Ovary (tissue), 9 donors: ENCODE results near the gene PBLD. TPM values are rescaled to one million over a fixed set of nuclear protein-coding genes. Genes with fewer than 3 reads are reported as not detected.
"Not testable (repeated sequence)": the region's sequence is repeated elsewhere in the genome, so short reads cannot be mapped to it uniquely, and the experiment has no call there.

Experiments
- DNase-seq, 5 donors: peaks; one replicate each; pipeline ENCODE4 v3.0.0-alpha.2; 2019 to 2020
- H3K27ac ChIP-seq, 2 donors: fragments of 200-600 bp; one replicate each; pipeline versions ENCODE4 v1.5.1 to v1.8.0; 2019 to 2022
- H3K27me3 ChIP-seq: fragments of 200-600 bp; one replicate; pipeline ENCODE4 v1.8.0; 2022
- H3K36me3 ChIP-seq: fragments of 200-600 bp; sonication (generic); one replicate; pipeline ENCODE4 v1.5.1; 2019
- H3K4me1 ChIP-seq: one replicate; pipeline ENCODE4 v1.8.1; 2013; ENCODE audit warnings: mild to moderate bottlenecking, moderate library complexity; ENCODE audit not compliant: insufficient read depth
- H3K4me3 ChIP-seq: fragments of 200-600 bp; sonication (generic); one replicate; pipeline ENCODE4 v1.5.1; 2017
- H3K9me3 ChIP-seq, 2 donors: fragments of 200-600 bp in 1 of 2; sonication (generic) in 1 of 2; one replicate each; pipeline versions ENCODE4 v1.5.1 to v1.8.1; 2013 to 2019; ENCODE audit warnings: mild to moderate bottlenecking in 1 of 2, moderate library complexity in 1 of 2
- EP300 ChIP-seq: sonication (generic); formaldehyde crosslinking; IDR thresholded peaks from one replicate; pipeline ENCODE4 v1.6.1; 2017; ENCODE audit warnings: antibody characterized with exemption
- POLR2A ChIP-seq: fragments of 450-650 bp; IDR thresholded peaks from one replicate; pipeline ENCODE4 v1.6.1; 2017; ENCODE audit warnings: antibody characterized with exemption, mild to moderate bottlenecking, moderate library complexity
- WGBS, 3 donors: extraction: QIAGEN DNeasy Blood & Tissue Kit in 1 of 3; methylation state at CpG; one replicate each; pipeline versions ENCODE4 v1.1.5 to v1.1.7; 2013 to 2017; 5-methylcytosine and 5-hydroxymethylcytosine counted together
- intact Hi-C, 4 donors: fragments of 100-400 bp; cut with DNase I; formaldehyde crosslinking; loops; one replicate each; pipeline versions ENCODE4 v1.11.0 to v1.15.1; 2022 to 2023
- polyA plus RNA-seq, 2 donors: library from polyadenylated mRNA; stranded (reverse); fragments of 200-250 nt in 1 of 2; fragments of 350-450 nt in 1 of 2; fragmentation: Illumina TruSeq in 1 of 2; extraction: RNeasy Lipid Tissue Mini Kit (QIAGEN cat#74804) in 1 of 2; gene quantifications; one replicate each; pipeline ENCODE4 v1.2.3, GENCODE V29; 2013 to 2014
- total RNA-seq, 7 donors: library from RNA; depleted of rRNA in 2 of 7; stranded (reverse); fragments of >200 nt in 2 of 7; fragmentation: NEBNext Ultra II Directional in 3 of 7; extraction: Animal tissue kit (Norgen Biotek cat#: 25700) in 3 of 7; gene quantifications; one replicate each; pipeline versions ENCODE4 v1.1.0 to v1.2.4, GENCODE V29; 2016 to 2023
- TF ChIP-seq, protein P1 (sequence below), 3 donors: fragments of 450-650 bp in 2 of 3; fragments of 200-600 bp in 1 of 3; IDR thresholded peaks; one replicate each; pipeline versions ENCODE4 v1.5.1 to v1.8.0; 2016 to 2022; ENCODE audit warnings: antibody characterized with exemption in 3 of 3, mild to moderate bottlenecking in 1 of 3
- donor health status: DM: no; HTN: no; CAD: no; lungs with moderate emphysema.
- donor health status: DM: no; HTN: no; CAD: no.
- donor health status: Bipolar disorder and iron deficiency.
- donor health status: DM: yes; HTN: yes; CAD: no.
- donor health status: DM: no; HTN: no; CAD: no.
- donor health status: DM: yes; HTN: yes; CAD: no.

The PBLD gene
- total and polyA plus RNA-seq, 9 donors: 2.5 to 7.8 (median 3.0) TPM

GRCh38 chr10:68251151-68251550 is 81.6 kb downstream of the PBLD start:
- Histone ChIP-seq H3K27ac (no peak overlapping the region), H3K36me3 (no peaks in the 10 kb centered on the region), H3K9me3 (no peaks in the 10 kb centered on the region), H3K4me1 (no peaks in the 10 kb centered on the region), H3K4me3 (no peak overlapping the region), H3K27me3 (no peaks in the 10 kb centered on the region)
- DNase-seq: no peak
- intact Hi-C loops: no loop called here
- 77 to 86% (median 80%) methylated on average over 7 of the region's 7 CpGs for WGBS, 3 donors
- TF ChIP-seq POLR2A (no peak), EP300 (no peak)
- TF ChIP-seq, protein P1, sequence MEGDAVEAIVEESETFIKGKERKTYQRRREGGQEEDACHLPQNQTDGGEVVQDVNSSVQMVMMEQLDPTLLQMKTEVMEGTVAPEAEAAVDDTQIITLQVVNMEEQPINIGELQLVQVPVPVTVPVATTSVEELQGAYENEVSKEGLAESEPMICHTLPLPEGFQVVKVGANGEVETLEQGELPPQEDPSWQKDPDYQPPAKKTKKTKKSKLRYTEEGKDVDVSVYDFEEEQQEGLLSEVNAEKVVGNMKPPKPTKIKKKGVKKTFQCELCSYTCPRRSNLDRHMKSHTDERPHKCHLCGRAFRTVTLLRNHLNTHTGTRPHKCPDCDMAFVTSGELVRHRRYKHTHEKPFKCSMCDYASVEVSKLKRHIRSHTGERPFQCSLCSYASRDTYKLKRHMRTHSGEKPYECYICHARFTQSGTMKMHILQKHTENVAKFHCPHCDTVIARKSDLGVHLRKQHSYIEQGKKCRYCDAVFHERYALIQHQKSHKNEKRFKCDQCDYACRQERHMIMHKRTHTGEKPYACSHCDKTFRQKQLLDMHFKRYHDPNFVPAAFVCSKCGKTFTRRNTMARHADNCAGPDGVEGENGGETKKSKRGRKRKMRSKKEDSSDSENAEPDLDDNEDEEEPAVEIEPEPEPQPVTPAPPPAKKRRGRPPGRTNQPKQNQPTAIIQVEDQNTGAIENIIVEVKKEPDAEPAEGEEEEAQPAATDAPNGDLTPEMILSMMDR (IDR thresholded peaks at IDR 0.05): no peak

- Histone ChIP-seq H3K27ac (no peak overlapping the region), H3K36me3 (no peaks in the 10 kb centered on the region), H3K4me1 (no peaks in the 10 kb centered on the region), H3K9me3 (no peaks in the 10 kb centered on the region), H3K4me3 (no peak overlapping the region), H3K27me3 (no peaks in the 10 kb centered on the region)
- TF ChIP-seq, protein P1 (IDR thresholded peaks at IDR 0.05): no peak
- TF ChIP-seq POLR2A: no peak
- TF ChIP-seq EP300: no peak
- 80 to 91% (median 87%) methylated on average over 4 of the region's 4 CpGs for WGBS, 3 donors
- no peak for DNase-seq
- intact Hi-C loops: no loop called here
These were observed 83.4 kb downstream of the PBLD start for GRCh38 chr10:68249297-68249696.

DNA sequence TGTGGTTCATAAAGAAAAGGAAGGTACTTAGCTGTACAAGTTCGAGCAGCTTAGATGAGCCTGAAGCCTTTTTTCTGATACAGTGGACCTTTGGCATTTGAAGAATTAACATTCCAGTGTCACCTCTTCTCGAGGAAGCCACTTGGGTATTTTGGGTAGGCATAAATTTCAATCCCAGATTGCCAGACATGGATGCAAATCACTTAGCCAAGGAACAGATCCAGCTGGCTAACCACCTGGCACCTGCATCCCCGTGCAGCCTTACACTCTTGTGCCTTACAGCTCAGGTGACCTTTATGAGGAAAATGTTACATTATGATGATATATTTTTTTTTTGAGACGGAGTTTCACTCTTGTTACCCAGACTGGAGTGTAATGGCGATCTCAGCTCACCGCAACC is 84.8 kb downstream of the PBLD start:
- intact Hi-C loops: no loop called here
- no peaks in the 10 kb centered on the region for H3K36me3 ChIP-seq
- no peaks in the 10 kb centered on the region for H3K27me3 ChIP-seq
- H3K4me3 ChIP-seq: no peak overlapping the region
- H3K4me1 ChIP-seq: no peaks in the 10 kb centered on the region
- no peaks in the 10 kb centered on the region for H3K9me3 ChIP-seq
- no peak for DNase-seq
- 75 to 83% (median 83%) methylated on average over 6 of the region's 6 CpGs for WGBS, 3 donors
- TF ChIP-seq, protein P1 (IDR thresholded peaks at IDR 0.05): no peak
- TF ChIP-seq POLR2A: no peak
- no peak for TF ChIP-seq EP300
- H3K27ac ChIP-seq: no peak overlapping the region

DNA sequence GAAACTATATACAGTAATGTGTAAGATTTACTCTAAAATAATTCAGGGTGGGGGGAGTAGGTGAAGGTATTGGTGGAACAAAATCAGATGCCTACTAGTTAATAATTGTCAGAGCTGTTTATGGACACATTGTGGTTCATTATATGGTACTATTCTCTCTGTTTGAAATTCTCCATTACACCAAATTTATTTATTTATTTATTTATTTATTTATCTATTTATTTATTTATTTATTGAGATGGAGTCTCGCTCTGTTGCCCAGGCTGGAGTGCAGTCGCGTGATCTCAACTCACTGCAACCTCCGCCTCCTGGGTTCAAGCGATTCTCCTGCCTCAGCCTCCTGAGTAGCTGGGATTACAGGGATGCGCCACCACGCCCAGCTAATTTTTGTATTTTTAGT is 86.3 kb downstream of the PBLD start:
- H3K36me3 ChIP-seq, H3K27ac ChIP-seq, H3K27me3 ChIP-seq, H3K4me3 ChIP-seq, H3K9me3 ChIP-seq, DNase-seq, intact Hi-C loops, H3K4me1 ChIP-seq: not testable (repeated sequence)
- WGBS, 3 donors: 91 to 99% (median 98%) methylated on average over 7 of the region's 7 CpGs

GRCh38 chr10:68242051-68242450 is 90.7 kb downstream of the PBLD start:
- no peak for TF ChIP-seq EP300
- DNase-seq: no peak
- H3K27me3 ChIP-seq: no peaks in the 10 kb centered on the region
- intact Hi-C loops: no loop called here
- H3K4me3 ChIP-seq: no peak overlapping the region
- no peak overlapping the region for H3K27ac ChIP-seq
- 69 to 92% (median 90%) methylated on average over 2 of the region's 2 CpGs for WGBS, 3 donors
- H3K36me3 ChIP-seq: no peaks in the 10 kb centered on the region
- no peaks in the 10 kb centered on the region for H3K4me1 ChIP-seq
- no peaks in the 10 kb centered on the region for H3K9me3 ChIP-seq
